Aorta (tissue), 5 donors: Measurements from ENCODE around the gene RHO. TPM values are rescaled to one million over a fixed set of nuclear protein-coding genes. Genes with fewer than 3 reads are reported as not detected.

ENCODE experiments used
- ATAC-seq: fragments of 200-7000 bp; cut with Tn5 transposase; one replicate; pipeline ENCODE4 v1.9.1; 2022; ENCODE audit warnings: moderate library complexity; ENCODE audit not compliant: low FRiP score
- DNase-seq, 2 donors: peaks; one replicate each; pipeline ENCODE4 v3.0.0-alpha.2; 2020
- H3K27ac ChIP-seq, 2 donors: one replicate each; pipeline ENCODE4 v1.5.1; 2013; ENCODE audit warnings: low read length in 2 of 2, mild to moderate bottlenecking in 2 of 2, moderate library complexity in 2 of 2, control low read depth in 1 of 2, inconsistent platforms in 1 of 2, low read depth in 1 of 2
- H3K27me3 ChIP-seq, 2 donors: one replicate each; pipeline ENCODE4 v1.6.1; 2013; ENCODE audit warnings: control low read depth in 1 of 2, low read length in 1 of 2, mild to moderate bottlenecking in 1 of 2, moderate library complexity in 1 of 2; ENCODE audit not compliant: insufficient read depth in 2 of 2, control insufficient read depth in 1 of 2
- H3K36me3 ChIP-seq, 2 donors: one replicate each; pipeline ENCODE4 v1.6.1; 2013; ENCODE audit warnings: control low read depth in 1 of 2, low read length in 1 of 2, mild to moderate bottlenecking in 1 of 2; ENCODE audit not compliant: insufficient read depth in 2 of 2, control insufficient read depth in 1 of 2
- H3K4me1 ChIP-seq, 2 donors: one replicate each; pipeline ENCODE4 v1.6.1; 2013; ENCODE audit warnings: low read length in 2 of 2, control low read depth in 1 of 2, mild to moderate bottlenecking in 1 of 2, moderate library complexity in 1 of 2; ENCODE audit not compliant: insufficient read depth in 2 of 2, control insufficient read depth in 1 of 2
- H3K4me3 ChIP-seq, 2 donors: one replicate each; pipeline ENCODE4 v1.5.1; 2013; ENCODE audit warnings: low read length in 2 of 2, control low read depth in 1 of 2, mild to moderate bottlenecking in 1 of 2
- H3K9me3 ChIP-seq: one replicate; pipeline ENCODE4 v1.6.1; 2013; ENCODE audit warnings: mild to moderate bottlenecking, low read length; ENCODE audit not compliant: control insufficient read depth
- WGBS, 2 donors: extraction: QIAGEN DNeasy Blood & Tissue Kit; methylation state at CpG; one replicate each; pipeline ENCODE4 v1.1.7; 2013; 5-methylcytosine and 5-hydroxymethylcytosine counted together
- intact Hi-C, 2 donors: fragments of 100-400 bp; cut with DNase I; formaldehyde crosslinking; loops; one replicate each; pipeline versions ENCODE4 v1.14.2 to v1.15.0; 2022
- polyA plus RNA-seq, 2 donors: library from polyadenylated mRNA; stranded (reverse); fragments of 200-250 nt; gene quantifications; one replicate each; pipeline ENCODE4 v1.2.3, GENCODE V29; 2013
- total RNA-seq, 2 donors: library from RNA; stranded (reverse); fragmentation: NEBNext Ultra II Directional; extraction: Animal tissue kit (Norgen Biotek cat#: 25700); gene quantifications; one replicate each; pipeline ENCODE4 v1.2.1, GENCODE V29; 2021
- donor health status: healthy with polysubstance abuse.
- donor health status: Bipolar disorder and iron deficiency.
- donor health status: DM: no; HTN: no; CAD: no.
- donor health status: DM: no; HTN: no; CAD: no.
- donor health status: DM: yes; HTN: yes; CAD: no.

The RHO gene
- total and polyA plus RNA-seq, 4 donors: 0.15 TPM; not detected in 3

- no peaks in the 10 kb centered on the region for H3K27me3 ChIP-seq
- 38 to 46% methylated on average over 4 to 6 of the region's 6 CpGs for WGBS, 2 donors
- ATAC-seq: no peak
Measured at GRCh38 chr3:129530251-129530791, 1.9 kb downstream of the RHO start.

DNA sequence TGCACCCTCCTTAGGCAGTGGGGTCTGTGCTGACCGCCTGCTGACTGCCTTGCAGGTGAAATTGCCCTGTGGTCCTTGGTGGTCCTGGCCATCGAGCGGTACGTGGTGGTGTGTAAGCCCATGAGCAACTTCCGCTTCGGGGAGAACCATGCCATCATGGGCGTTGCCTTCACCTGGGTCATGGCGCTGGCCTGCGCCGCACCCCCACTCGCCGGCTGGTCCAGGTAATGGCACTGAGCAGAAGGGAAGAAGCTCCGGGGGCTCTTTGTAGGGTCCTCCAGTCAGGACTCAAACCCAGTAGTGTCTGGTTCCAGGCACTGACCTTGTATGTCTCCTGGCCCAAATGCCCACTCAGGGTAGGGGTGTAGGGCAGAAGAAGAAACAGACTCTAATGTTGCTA, 2.4 kb downstream of the RHO start:
- 96 to 98% methylated on average over 13 of the region's 13 CpGs for WGBS, 2 donors
- H3K27me3 ChIP-seq: no peaks in the 10 kb centered on the region
- no peaks in the 10 kb centered on the region for H3K36me3 ChIP-seq
- H3K9me3 ChIP-seq: no peaks in the 10 kb centered on the region
- H3K27ac ChIP-seq: no peak overlapping the region
- H3K4me1 ChIP-seq: no peaks in the 10 kb centered on the region
- H3K4me3 ChIP-seq: no peak overlapping the region
- DNase-seq (no peak), ATAC-seq (no peak)
- intact Hi-C loops: no loop called here

More at GRCh38 chr3:129530251-129530791, 1.9 kb downstream of the RHO start:
- no peak for DNase-seq
- no peak overlapping the region for H3K27ac ChIP-seq
- H3K4me1 ChIP-seq: no peaks in the 10 kb centered on the region
- intact Hi-C loops: no loop called here
- no peaks in the 10 kb centered on the region for H3K9me3 ChIP-seq
- no peaks in the 10 kb centered on the region for H3K36me3 ChIP-seq
- no peak overlapping the region for H3K4me3 ChIP-seq

- ATAC-seq (no peak), DNase-seq (no peak)
- no peaks in the 10 kb centered on the region for H3K27me3 ChIP-seq
- no peak overlapping the region for H3K27ac ChIP-seq
- intact Hi-C loops: no loop called here
- no peaks in the 10 kb centered on the region for H3K9me3 ChIP-seq
- H3K4me3 ChIP-seq: no peak overlapping the region
- 95 to 98% methylated on average over 11 of the region's 11 CpGs for WGBS, 2 donors
- H3K36me3 ChIP-seq: no peaks in the 10 kb centered on the region
- no peaks in the 10 kb centered on the region for H3K4me1 ChIP-seq
Measured at GRCh38 chr3:129531699-129532098, 3.3 kb downstream of the RHO start.

DNA sequence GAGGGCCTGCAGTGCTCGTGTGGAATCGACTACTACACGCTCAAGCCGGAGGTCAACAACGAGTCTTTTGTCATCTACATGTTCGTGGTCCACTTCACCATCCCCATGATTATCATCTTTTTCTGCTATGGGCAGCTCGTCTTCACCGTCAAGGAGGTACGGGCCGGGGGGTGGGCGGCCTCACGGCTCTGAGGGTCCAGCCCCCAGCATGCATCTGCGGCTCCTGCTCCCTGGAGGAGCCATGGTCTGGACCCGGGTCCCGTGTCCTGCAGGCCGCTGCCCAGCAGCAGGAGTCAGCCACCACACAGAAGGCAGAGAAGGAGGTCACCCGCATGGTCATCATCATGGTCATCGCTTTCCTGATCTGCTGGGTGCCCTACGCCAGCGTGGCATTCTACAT, 3.8 kb downstream of the RHO start:
- Histone ChIP-seq H3K4me3 (no peak overlapping the region), H3K9me3 (no peaks in the 10 kb centered on the region), H3K27me3 (no peaks in the 10 kb centered on the region), H3K27ac (no peak overlapping the region), H3K36me3 (no peaks in the 10 kb centered on the region), H3K4me1 (no peaks in the 10 kb centered on the region)
- 96 to 97% methylated on average over 20 of the region's 20 CpGs for WGBS, 2 donors
- DNase-seq: no peak
- no peak for ATAC-seq
- intact Hi-C loops: no loop called here

DNA sequence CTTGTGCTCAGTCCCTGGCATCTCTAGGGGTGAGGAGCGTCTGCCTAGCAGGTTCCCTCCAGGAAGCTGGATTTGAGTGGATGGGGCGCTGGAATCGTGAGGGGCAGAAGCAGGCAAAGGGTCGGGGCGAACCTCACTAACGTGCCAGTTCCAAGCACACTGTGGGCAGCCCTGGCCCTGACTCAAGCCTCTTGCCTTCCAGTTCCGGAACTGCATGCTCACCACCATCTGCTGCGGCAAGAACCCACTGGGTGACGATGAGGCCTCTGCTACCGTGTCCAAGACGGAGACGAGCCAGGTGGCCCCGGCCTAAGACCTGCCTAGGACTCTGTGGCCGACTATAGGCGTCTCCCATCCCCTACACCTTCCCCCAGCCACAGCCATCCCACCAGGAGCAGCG, 5.0 kb downstream of the RHO start:
- Histone ChIP-seq H3K4me1 (no peaks in the 10 kb centered on the region), H3K27ac (no peak overlapping the region), H3K36me3 (no peaks in the 10 kb centered on the region), H3K9me3 (no peaks in the 10 kb centered on the region), H3K4me3 (no peak overlapping the region), H3K27me3 (no peaks in the 10 kb centered on the region)
- DNase-seq (no peak), ATAC-seq (no peak)
- intact Hi-C loops: no loop called here
- WGBS, 2 donors: 95 to 96% methylated on average over 16 of the region's 16 CpGs

DNA sequence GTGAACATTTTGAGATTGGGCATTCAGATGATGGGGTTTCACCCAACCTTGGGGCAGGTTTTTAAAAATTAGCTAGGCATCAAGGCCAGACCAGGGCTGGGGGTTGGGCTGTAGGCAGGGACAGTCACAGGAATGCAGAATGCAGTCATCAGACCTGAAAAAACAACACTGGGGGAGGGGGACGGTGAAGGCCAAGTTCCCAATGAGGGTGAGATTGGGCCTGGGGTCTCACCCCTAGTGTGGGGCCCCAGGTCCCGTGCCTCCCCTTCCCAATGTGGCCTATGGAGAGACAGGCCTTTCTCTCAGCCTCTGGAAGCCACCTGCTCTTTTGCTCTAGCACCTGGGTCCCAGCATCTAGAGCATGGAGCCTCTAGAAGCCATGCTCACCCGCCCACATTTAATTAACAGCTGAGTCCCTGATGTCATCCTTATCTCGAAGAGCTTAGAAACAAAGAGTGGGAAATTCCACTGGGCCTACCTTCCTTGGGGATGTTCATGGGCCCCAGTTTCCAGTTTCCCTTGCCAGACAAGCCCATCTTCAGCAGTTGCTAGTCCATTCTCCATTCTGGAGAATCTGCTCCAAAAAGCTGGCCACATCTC, 6.1 kb downstream of the RHO start:
- ATAC-seq (no peak), DNase-seq (no peak)
- intact Hi-C loops: no loop called here
- Histone ChIP-seq H3K36me3 (no peaks in the 10 kb centered on the region), H3K4me1 (no peaks in the 10 kb centered on the region), H3K27ac (no peak overlapping the region), H3K4me3 (no peak overlapping the region), H3K9me3 (no peaks in the 10 kb centered on the region), H3K27me3 (no peaks in the 10 kb centered on the region)
- 92 to 93% methylated on average over 4 of the region's 4 CpGs for WGBS, 2 donors

GRCh38 chr3:129535075-129535474, 6.6 kb downstream of the RHO start:
- Histone ChIP-seq H3K27me3 (no peaks in the 10 kb centered on the region), H3K27ac (no peak overlapping the region), H3K4me1 (no peaks in the 10 kb centered on the region), H3K36me3 (no peaks in the 10 kb centered on the region), H3K9me3 (no peaks in the 10 kb centered on the region), H3K4me3 (no peak overlapping the region)
- no peak for ATAC-seq
- no peak for DNase-seq
- 91 to 97% methylated on average over 1 of the region's 1 CpG for WGBS, 2 donors
- intact Hi-C loops: no loop called here

DNA sequence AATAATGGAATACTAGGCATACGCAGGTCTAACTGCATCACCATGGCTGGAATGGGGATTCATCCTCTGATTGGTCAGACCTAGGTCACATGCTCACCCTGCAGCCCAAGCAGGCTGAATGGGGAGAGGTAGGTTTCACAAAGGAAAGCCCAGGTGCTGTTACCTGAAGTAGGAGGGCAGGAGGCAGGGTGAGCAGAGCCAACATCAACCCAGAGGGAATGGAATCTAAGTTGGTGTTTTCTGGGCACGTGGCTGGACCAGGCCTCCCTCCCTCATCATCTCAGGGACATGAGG, 7.9 kb downstream of the RHO start:
- DNase-seq: no peak
- no peaks in the 10 kb centered on the region for H3K9me3 ChIP-seq
- H3K27me3 ChIP-seq: no peaks in the 10 kb centered on the region
- H3K27ac ChIP-seq: no peak overlapping the region
- H3K36me3 ChIP-seq: no peaks in the 10 kb centered on the region
- ATAC-seq: no peak
- H3K4me1 ChIP-seq: no peaks in the 10 kb centered on the region
- intact Hi-C loops: no loop called here
- H3K4me3 ChIP-seq: no peak overlapping the region
- WGBS, 2 donors: 73 to 76% methylated on average over 2 of the region's 2 CpGs

- Histone ChIP-seq H3K27ac (no peak overlapping the region), H3K4me3 (no peak overlapping the region), H3K36me3 (no peaks in the 10 kb centered on the region), H3K27me3 (no peaks in the 10 kb centered on the region), H3K4me1 (no peaks in the 10 kb centered on the region), H3K9me3 (no peaks in the 10 kb centered on the region)
- ATAC-seq: no peak
- no peak for DNase-seq
- WGBS, 2 donors: 82 to 88% methylated on average over 3 of the region's 3 CpGs
- intact Hi-C loops: no loop called here
Measured at GRCh38 chr3:129536804-129537203, 8.4 kb downstream of the RHO start.
